Stimulated activated CD4-positive, alpha-beta T cell treated with anti-CD3 and anti-CD28 coated beads, Interleukin-2, amount 100 ng/mL, for 4 hours (primary cell): ENCODE measurements around the gene AGTRAP.

Experiments used
- DNase-seq: peaks from one replicate; pipeline ENCODE4 v3.0.0-alpha.2; 2020; ENCODE audit warnings: low read depth

Gene AGTRAP

DNA sequence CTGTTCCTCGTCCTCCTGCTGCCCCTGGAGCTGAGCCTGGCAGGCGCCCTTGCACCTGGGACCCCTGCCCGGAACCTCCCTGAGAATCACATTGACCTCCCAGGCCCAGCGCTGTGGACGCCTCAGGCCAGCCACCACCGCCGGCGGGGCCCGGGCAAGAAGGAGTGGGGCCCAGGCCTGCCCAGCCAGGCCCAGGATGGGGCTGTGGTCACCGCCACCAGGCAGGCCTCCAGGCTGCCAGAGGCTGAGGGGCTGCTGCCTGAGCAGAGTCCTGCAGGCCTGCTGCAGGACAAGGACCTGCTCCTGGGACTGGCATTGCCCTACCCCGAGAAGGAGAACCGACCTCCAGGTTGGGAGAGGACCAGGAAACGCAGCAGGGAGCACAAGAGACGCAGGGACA is 29.6 kb upstream of the AGTRAP start:
- no peak for DNase-seq

DNA sequence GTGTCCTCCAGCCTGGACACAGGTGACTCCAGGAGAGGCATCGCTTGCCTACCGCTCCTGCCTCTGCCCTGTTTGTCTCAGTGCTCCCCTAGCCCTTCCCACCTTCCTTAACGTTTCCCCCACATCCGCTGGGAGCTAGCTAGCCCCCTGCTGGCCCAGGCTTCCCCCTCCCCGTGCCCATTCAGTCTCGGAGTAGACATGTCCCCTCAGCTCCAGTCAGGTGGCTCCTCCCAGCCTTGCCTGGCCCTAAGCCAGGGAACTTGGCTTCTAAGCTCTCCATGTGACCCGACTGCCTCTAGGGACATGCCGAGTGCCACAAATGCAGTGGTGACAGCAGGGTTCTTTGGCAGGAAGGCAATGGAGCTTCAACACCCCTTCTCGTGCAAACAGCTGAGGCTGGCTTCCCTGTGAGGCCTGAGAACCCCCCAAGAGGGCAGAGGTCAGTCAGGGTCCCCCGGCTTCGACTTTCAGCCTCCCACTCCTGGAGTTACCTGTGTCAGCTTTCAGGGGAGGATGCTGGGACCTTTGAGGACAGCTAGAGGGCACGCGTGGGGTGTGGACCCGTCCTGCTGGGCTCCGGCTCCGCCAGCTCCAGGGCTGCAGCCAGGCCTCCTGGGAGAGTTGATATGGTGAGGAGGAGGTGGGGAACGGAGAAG is 28.2 kb upstream of the AGTRAP start:
- no peak for DNase-seq

DNA sequence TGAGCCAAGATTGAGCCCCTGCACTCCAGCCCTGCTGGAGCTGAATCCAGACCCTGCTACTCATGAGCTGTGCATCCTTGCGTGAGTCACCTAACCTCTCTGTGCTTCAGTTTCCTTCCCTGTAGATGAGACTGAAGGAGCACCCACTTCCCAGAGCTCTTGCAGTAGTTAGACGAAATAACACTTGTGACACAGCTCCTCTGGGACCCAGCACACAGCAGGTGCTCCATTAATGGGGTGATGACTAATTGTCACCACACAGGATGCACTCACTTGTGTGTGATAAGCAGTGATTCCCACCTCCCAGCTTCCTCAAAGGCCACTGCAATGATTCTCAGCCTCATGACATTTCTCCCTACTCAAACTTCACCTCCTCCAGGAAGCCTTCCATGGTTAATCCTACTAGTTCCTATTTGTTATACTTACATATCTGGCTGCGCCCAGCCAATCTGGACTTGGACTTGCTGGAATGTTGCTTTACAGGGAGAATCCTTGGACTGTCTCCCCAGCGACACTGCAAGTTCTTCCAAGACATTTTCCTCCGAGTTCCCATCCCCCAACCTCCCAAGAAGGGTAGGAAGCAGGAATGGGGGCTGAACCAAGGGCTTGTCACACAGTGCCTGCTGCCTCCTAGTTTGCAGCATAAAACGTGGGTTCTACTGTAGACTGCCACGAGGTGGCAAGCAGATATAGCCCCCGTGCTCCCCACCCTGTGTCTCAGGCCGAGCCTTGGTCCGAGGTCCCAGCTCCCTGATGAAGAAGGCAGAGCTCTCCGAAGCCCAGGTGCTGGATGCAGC is 27.2 kb upstream of the AGTRAP start:
- no peak for DNase-seq

DNA sequence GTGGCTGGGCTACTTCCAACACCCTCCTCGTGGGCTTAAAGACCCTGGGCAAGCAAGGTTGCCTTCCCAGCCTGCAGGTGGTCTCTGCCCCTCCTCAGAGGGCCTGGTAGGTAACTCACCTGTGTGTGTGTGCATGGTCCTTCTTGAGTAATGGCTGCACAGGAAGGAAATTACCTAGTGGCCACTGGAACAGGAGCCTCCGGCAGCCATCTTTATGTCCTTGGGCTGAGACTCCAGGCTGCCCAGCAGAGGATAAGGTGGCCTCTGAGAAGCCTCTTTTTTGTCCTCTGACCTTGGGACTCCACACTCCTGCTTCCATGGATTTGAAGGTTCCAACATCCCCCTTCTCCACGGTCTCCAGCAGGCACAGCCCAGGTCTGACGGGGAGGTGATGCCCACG is 24.4 kb upstream of the AGTRAP start:
- no peak for DNase-seq

DNA sequence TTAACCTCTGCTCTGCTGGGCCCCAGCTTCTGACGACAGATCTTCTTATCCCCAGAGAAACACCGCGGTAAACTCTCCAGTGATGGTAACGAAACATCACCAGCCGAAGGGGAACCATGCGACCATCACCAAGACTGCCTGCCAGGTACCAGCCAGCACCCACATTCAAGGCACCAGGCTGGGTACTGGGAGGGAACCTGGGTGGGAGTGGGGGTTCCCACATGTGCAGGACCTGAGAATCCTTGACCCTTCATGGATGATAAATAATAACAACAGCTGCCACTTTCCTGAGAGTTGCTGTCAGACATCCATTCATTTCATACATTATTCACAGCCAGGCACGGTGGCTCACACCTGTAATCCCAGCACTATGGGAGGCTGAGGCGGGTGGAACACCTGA is 23.7 kb upstream of the AGTRAP start:
- DNase-seq = no peak

DNA sequence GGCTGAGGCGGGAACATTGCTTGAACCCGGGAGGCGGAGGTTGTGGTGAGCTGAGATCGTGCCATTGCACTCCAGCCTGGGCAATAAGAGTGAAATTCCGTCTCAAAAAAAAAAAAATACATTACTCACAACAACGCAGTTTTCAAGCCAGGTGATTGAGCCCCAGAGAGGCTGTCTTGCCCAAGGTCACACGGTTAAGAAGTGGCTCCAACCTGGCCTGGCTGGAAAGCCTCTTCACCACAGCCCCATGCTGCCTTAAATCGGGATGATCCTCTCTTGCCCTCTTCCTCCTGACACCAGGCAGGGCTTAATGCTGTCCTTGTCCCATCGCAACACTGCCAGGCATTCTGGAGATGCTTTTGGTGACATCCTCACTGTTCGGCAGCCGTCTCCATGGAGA is 22.8 kb upstream of the AGTRAP start:
- DNase-seq = no peak

DNA sequence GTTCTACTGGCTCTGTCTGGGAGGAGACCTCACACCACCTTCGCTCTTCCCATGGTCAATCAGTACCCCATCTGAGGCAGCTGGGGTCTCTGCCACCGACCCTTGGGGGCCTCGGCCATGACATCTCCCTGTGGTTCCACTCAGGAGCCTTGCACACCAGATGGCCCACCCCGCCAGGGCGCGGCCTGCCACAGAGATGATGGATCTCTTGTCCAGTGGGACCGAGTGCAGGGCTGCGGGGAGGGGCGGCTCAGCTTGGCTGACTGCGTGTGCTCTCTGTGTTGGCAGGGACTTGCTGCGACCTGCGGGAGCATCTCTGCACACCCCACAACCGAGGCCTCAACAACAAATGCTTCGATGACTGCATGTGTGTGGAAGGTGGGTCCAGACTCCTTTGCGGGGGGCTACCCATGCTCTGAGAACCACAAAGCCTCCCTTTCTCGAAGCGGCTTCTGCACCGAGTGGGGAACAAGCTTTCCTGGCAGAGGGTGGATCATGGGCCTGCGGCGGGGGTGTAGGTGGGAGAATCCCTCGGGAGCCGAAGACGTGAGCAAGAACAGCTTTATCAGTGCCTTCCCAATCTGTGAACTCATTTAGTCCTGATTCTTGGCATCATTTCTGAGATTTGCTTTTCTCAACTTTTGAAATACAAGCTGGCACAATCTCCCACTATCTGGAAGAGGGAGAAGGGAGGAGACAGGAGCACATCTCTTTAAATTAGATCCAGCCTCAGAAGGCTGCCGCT is 20.9 kb upstream of the AGTRAP start:
- DNase-seq = no peak

DNA sequence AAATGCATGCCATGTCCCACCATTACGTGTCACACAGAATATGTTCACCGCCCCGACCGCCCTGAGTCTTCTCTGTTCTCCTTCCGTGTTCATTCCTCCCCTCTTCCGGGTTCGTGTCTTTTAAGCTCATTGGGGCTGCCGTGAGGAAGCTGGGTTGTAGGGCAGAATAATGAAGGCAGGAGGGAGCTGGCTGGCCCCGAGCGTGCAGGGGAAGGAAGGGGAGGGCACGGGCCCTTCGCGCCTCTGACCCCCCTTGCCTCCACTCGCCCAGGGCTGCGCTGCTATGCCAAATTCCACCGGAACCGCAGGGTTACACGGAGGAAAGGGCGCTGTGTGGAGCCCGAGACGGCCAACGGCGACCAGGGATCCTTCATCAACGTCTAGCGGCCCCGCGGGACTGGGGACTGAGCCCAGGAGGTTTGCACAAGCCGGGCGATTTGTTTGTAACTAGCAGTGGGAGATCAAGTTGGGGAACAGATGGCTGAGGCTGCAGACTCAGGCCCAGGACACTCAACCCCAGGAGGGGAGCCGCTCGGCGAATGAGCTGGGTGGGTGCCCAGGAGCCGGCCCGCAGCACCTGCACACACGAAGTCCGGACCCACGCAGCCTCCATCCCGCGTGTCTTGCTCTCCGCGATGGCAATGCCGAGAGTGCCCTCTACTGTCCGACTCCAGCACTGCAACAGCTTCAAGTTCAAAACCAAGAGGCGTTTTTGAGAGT is 16.5 kb upstream of the AGTRAP start:
- peak; percentile 79 for DNase-seq

DNA sequence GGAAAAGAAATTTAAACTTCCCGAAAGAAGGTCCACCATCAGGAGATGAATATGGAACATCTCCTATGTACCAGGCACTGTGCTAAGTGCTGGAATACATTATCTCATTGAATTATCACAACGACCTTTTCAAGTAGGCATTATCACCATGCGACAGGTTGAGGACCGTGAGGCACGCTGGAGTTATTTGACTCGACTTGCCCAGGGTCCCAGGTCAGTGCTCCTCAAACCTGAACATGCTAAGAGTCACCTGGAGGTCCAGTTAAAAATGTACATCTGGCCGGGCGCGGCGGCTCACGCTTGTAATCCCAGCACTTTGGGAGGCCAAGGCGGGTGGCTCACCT is 15.9 kb upstream of the AGTRAP start:
- no peak for DNase-seq

DNA sequence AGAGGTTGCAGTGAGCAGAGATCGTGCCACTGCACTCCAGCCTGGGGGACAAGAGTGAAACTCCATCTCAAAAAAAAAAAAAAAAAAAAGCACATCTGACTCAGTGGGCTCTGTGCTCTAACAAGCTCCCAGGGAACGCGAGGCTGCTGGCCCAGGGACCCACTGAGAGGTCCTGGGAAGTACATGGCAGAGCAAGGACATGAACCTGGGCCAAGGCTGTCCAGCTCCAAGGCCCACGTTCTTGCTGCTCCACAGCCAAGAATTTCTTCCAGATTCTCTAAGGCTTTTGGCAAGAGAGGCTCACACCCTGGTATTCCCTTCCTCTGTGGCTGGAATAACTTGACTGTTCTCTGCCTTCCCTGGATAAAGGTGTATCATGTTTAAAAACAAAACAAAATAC is 15.4 kb upstream of the AGTRAP start:
- DNase-seq = no peak

DNA sequence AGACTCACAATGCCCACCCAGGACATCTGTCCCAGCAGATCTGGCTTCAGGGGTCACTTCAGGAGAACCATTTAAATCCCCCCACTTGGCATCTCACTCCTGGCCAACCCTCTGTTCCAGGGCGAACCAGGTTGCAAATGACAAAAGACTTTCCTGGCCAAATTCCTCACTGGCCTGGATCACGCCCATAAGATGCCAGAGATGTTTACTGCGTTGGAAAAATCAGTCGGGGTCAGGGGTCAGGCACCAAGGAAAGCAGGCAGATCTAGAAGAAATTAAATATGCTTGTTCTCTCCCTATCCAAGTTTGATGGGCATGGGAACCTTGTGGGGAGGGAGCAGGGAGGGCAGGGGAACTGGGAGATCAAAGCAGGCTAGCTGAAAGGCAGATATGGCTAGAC is 14.6 kb upstream of the AGTRAP start:
- DNase-seq = no peak

DNA sequence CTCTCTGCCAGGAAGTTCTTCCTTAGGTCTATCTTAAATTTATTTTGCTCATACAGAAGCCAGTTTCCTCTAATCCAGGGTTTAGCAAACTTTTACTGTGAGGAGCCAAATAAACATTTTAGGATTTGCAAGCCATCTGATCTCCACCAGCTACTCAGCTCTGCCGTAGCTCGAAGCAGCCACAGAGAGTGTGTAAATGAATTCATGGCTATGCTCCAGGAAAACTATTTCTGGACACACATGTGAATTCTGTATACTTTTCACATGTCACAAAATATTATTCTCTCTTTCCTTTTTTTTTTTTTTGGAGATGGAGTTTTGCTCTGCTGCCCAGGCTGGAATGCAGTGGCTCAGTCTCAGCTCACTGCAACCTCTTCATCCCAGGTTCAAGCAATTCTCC is 13.4 kb upstream of the AGTRAP start:
- no peak for DNase-seq

DNA sequence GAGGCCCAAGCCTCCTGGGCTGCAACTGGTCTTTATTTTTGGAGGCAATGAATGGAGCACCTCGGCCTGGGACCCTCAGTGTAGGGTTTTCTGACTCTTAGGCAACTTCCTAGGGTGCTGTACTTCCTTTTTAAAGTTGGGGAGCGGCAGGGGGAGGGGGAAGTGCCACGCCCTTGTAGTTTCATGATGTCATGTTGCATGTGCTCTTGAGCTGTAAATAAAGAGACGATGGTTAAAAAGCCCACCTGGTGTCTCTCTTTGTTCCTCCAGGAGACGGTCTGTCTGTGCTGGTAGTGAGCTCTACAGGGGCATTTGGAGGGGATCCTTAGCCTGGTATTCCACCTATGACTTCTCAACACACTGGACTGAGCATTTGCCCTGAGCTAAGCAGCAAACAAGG is 10.3 kb upstream of the AGTRAP start:
- no peak for DNase-seq

DNA sequence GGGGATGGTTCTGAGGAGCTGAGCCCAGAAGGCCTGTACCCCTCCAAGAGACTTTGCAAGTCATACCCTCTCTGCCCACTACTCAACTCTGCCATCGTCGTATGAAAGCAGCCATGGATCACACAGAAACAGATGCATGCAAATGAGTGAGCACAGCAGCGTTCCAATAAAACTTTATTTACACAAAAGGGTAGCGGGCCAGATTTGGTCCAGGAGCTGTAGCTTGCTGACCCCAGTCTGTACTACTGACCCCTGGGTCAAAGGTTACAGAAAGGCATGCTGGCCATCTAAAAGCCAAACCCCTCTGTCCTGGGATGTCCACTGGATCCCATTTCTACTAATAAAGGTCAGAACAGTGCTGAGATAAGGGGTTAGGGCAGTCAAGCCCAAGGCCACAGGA is 8.8 kb upstream of the AGTRAP start:
- DNase-seq = no peak

DNA sequence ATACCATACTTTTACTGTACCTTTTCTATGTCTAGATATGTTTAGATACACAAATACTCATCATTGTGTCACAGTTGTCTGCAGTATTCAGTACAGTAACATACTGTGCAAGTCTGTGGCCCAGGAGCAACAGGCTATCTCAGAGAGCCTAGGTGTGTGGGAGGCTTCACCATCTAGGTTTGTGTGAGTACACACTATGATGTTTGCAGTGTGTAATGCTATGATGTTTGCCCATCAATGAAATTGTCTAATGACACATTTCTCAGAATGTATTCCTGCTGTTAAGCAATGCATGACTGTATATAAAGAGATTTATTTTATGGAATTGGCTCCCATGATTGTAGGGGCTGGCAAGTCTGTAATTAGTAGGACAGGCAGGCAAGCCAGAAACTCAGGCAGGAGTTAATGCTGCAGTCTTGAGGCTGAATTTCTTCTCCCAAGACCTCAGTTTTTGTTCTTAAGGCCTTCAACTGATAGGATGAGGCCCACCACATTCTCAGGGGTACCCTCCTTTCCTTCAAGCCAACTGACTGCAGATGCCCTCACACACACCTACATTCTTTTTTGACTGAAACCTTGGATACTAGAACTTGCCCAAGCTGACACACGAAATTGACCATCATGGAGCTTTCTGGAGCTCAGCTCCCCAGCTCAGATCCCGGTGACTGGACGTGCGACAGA is 7.7 kb upstream of the AGTRAP start:
- DNase-seq = no peak

DNA sequence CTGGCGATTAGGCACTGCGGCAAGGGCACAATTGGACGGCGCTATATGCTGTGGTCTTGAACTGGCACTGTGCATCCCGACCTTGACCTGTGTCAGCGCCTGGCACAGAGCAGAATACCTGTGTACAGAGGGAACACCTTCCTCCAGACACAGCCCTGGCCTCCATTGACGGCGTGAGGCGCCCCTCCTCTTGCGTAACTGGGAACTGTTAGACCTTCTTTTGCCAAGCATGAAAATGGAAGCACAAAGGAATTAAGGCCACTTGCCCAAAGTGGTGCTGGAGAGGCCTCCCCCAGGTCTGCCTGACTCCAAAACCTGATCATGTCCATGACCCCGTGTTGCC is 6.8 kb upstream of the AGTRAP start:
- no peak for DNase-seq

DNA sequence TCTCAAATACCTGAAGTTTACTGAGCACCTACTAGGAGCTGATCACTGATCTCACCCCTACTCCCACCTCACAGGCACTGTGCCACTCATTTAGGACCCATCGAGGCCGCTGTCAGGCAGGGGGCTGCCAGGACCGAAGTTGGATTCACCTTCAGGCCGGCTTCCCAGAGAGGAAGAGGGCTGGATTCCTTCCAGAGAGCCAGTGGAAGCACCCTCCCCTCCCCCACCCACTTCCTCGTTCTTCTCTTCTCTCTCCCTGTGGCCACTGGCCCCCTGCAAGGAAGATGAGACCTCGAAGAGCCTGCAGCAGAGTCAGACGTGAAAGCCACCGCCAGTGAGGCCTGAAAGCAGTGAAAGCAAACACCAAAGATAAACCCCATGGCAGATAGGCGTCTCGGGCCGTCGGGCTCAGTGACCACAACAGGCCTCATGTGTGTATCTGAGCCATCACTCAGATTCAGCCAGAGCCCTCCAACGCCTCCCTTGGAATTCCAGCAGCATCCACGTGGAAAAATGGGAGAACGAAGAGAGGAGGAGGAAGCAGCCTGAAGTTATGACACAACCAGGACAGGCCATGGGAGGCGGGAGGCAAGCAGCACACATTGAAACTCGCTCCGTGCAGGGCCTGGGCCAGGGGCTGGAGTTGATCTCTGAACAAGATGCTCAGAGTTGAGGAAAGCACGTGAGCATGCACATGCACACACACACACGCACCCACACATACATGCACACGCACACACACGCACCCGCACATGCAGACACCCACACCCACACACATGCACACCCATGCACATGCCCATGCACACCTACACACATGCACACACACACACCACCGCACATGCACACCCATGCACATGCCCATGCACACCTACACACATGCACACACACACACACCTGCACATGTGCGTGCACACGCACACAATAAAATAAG is 6.2 kb upstream of the AGTRAP start:
- DNase-seq = no peak

DNA sequence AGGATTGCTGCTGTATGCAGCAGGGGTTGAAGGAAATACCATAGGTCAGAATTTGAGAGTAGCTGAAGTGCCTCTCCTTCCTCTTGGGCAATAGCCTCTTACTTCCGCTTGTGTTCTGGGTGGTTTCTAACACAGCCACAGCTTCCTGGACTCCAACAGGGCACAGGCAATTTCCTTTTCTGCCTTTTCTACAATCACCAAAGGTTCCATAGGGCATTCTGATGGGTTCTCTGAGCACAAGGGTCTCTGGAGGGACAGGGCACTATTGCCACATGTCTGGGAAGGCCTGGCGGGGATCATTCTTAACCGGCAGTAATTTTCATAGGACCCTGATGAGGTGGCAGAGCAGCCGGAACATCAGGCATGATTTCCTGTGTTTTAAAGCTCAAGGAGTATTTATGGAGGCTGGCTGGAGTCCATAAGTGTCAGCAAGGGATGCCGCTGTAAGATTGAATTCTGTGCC is 5.5 kb upstream of the AGTRAP start:
- DNase-seq = no peak

DNA sequence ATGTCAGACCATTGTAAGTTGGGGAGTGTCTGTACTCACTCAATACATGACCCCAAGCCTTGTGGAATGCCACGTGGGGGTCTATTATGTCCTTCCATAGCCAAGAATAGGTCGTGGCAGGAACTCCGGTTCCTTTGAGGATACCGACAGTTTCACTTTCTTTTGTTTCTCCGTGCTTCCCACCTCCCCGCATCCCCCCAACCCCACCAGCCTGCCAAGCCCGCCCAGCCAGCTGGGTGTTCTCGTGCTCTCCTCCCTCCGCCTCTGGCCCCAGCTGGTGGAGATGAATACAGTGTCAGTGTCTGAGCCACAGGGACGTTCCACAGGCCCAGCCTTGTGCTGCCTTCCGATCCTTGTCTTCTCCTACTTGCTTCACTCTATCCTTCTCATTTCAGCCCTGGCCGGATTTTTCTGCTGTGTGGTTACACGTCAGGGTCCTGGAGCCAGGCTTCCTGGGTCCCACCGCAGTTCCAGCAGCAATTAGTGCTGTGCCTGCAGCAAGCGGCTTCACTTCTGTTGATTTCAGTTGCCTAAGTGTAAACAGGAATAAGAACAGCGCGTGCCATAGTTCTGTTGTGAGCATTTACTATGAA is 4.1 kb upstream of the AGTRAP start:
- DNase-seq = no peak

DNA sequence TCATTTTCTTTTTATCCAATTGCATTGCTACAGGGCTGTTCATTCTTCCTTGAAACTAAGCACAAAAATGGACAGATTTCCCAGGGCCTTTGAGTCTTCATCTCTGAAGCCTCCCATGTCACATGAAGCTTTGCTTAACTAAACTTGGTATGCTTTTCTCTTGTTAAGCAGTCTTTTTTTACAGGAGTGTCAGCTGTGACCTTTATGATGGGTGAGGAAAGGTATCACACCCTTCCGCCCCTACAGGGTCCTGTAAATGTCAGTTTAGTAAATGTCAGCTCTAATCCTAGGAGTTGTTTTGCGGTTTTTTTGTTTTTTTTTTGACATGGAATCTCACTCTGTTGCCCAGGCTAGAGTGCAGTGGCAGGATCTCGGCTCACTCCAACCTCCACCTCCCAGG is 2.6 kb upstream of the AGTRAP start:
- no peak for DNase-seq

DNA sequence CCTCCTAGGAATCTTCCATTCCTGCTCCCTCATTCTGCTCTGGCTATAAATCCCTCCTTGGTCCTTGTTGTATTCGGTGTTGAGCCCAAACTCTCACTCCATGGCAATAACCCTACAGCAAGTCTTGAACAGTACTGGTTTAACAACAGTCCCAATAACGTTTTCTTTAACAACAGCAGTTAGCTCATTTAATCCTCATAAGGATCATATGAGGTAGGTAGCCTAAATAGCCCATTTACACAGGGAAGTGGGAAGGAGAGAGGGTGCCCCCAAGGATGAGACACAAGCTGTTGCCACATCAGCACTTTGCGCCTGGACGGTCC is 444 bp upstream of the AGTRAP start:
- DNase-seq = no peak
